A549 (cell line): ENCODE results near the gene RAB13.

ENCODE experiments used
- EHF ChIP-seq: fragments of 250-450 bp; sonication (Bioruptor Pico); IDR thresholded peaks from 2 replicates; pipeline ENCODE4 v1.5.0; 2020; ENCODE audit warnings: mild to moderate bottlenecking
- HEYL ChIP-seq: fragments of 250-450 bp; sonication (Bioruptor Pico); IDR thresholded peaks from 2 replicates; pipeline ENCODE4 v1.8.0; 2021; ENCODE audit warnings: mild to moderate bottlenecking, moderate library complexity
- KDM5A ChIP-seq: fragments of 200-600 bp; sonication (generic); IDR thresholded peaks from 2 replicates; pipeline ENCODE4 v1.6.1; 2016; ENCODE audit warnings: antibody characterized with exemption, mild to moderate bottlenecking
- NR3C1 ChIP-seq: fragments of >200 bp; sonication (Bioruptor Twin); formaldehyde crosslinking; IDR thresholded peaks from 3 replicates; pipeline ENCODE4 v1.6.1; 2017
- POLR2A ChIP-seq: IDR thresholded peaks from 2 replicates; pipeline ENCODE4 v1.6.1; 2012; ENCODE audit warnings: mild to moderate bottlenecking, low read length
- RAD21 ChIP-seq, 2 experiments: fragments of >200 bp in 1 of 2; sonication (Bioruptor Twin) in 1 of 2; formaldehyde crosslinking in 1 of 2; IDR thresholded peaks in 1 of 2; conservative IDR thresholded peaks in 1 of 2; 2 replicates in 1 of 2; 3 replicates in 1 of 2; pipeline ENCODE4 v1.6.1; 2012 to 2018; ENCODE audit warnings: inconsistent platforms in 1 of 2
- SMC3 ChIP-seq: fragments of >200 bp; sonication (Bioruptor Twin); formaldehyde crosslinking; IDR thresholded peaks from 3 replicates; pipeline ENCODE4 v1.6.1; 2018; ENCODE audit warnings: inconsistent platforms
- USF2 ChIP-seq: fragments of 450-650 bp; IDR thresholded peaks from 2 replicates; pipeline ENCODE4 v1.6.1; 2014; ENCODE audit warnings: antibody characterized with exemption
- TF ChIP-seq, protein P1 (sequence below): fragments of >200 bp; sonication (Bioruptor Twin); formaldehyde crosslinking; IDR thresholded peaks from 3 replicates; pipeline ENCODE4 v1.5.1; 2016
- TF ChIP-seq, protein P2 (sequence below): fragments of 200-600 bp; sonication (generic); IDR thresholded peaks from 2 replicates; pipeline ENCODE4 v1.6.1; 2016; ENCODE audit warnings: antibody characterized with exemption, mild to moderate bottlenecking, moderate library complexity
- TF ChIP-seq, protein P3 (sequence below): IDR thresholded peaks from 2 replicates; pipeline ENCODE4 v1.6.1; 2012

GRCh38 chr1:153963850-153964331 lies 22.2 kb downstream of the RAB13 start:
- TF ChIP-seq NR3C1, result no peak
- TF ChIP-seq POLR2A, result no peak; the same call in 1 of the 2 replicates
- TF ChIP-seq, protein P1, sequence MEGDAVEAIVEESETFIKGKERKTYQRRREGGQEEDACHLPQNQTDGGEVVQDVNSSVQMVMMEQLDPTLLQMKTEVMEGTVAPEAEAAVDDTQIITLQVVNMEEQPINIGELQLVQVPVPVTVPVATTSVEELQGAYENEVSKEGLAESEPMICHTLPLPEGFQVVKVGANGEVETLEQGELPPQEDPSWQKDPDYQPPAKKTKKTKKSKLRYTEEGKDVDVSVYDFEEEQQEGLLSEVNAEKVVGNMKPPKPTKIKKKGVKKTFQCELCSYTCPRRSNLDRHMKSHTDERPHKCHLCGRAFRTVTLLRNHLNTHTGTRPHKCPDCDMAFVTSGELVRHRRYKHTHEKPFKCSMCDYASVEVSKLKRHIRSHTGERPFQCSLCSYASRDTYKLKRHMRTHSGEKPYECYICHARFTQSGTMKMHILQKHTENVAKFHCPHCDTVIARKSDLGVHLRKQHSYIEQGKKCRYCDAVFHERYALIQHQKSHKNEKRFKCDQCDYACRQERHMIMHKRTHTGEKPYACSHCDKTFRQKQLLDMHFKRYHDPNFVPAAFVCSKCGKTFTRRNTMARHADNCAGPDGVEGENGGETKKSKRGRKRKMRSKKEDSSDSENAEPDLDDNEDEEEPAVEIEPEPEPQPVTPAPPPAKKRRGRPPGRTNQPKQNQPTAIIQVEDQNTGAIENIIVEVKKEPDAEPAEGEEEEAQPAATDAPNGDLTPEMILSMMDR, result no peak
- TF ChIP-seq SMC3, result no peak
- no peak for TF ChIP-seq KDM5A
- TF ChIP-seq RAD21 (conservative IDR thresholded peaks at IDR 0.05 in 1 of 2, IDR thresholded peaks at IDR 0.05 in 1 of 2), result no peak
- TF ChIP-seq HEYL (CRISPR knock-in tag), result no peak
- TF ChIP-seq, protein P2, sequence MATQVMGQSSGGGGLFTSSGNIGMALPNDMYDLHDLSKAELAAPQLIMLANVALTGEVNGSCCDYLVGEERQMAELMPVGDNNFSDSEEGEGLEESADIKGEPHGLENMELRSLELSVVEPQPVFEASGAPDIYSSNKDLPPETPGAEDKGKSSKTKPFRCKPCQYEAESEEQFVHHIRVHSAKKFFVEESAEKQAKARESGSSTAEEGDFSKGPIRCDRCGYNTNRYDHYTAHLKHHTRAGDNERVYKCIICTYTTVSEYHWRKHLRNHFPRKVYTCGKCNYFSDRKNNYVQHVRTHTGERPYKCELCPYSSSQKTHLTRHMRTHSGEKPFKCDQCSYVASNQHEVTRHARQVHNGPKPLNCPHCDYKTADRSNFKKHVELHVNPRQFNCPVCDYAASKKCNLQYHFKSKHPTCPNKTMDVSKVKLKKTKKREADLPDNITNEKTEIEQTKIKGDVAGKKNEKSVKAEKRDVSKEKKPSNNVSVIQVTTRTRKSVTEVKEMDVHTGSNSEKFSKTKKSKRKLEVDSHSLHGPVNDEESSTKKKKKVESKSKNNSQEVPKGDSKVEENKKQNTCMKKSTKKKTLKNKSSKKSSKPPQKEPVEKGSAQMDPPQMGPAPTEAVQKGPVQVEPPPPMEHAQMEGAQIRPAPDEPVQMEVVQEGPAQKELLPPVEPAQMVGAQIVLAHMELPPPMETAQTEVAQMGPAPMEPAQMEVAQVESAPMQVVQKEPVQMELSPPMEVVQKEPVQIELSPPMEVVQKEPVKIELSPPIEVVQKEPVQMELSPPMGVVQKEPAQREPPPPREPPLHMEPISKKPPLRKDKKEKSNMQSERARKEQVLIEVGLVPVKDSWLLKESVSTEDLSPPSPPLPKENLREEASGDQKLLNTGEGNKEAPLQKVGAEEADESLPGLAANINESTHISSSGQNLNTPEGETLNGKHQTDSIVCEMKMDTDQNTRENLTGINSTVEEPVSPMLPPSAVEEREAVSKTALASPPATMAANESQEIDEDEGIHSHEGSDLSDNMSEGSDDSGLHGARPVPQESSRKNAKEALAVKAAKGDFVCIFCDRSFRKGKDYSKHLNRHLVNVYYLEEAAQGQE, result no peak
- TF ChIP-seq USF2, result no peak
- TF ChIP-seq EHF (CRISPR knock-in tag), result no peak
- TF ChIP-seq, protein P3, sequence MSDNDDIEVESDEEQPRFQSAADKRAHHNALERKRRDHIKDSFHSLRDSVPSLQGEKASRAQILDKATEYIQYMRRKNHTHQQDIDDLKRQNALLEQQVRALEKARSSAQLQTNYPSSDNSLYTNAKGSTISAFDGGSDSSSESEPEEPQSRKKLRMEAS, result peak; percentile 49
